Prostate gland (tissue), 2 donors: Measurements from ENCODE around the gene ZNF397.

Source experiments
- CTCF ChIP-seq, 4 experiments: fragments of 200-600 bp in 2 of 4; fragments of 450-650 bp in 2 of 4; sonication (generic) in 2 of 4; IDR thresholded peaks; 1 replicate in 3 of 4; 2 replicates in 1 of 4; pipeline ENCODE4 v1.5.1; 2016 to 2019; ENCODE audit warnings: antibody characterized with exemption in 4 of 4, mild to moderate bottlenecking in 2 of 4, moderate library complexity in 2 of 4
- POLR2A ChIP-seq: fragments of 450-650 bp; IDR thresholded peaks from one replicate; pipeline ENCODE4 v1.6.1; 2016; ENCODE audit warnings: antibody characterized with exemption, mild to moderate bottlenecking

DNA sequence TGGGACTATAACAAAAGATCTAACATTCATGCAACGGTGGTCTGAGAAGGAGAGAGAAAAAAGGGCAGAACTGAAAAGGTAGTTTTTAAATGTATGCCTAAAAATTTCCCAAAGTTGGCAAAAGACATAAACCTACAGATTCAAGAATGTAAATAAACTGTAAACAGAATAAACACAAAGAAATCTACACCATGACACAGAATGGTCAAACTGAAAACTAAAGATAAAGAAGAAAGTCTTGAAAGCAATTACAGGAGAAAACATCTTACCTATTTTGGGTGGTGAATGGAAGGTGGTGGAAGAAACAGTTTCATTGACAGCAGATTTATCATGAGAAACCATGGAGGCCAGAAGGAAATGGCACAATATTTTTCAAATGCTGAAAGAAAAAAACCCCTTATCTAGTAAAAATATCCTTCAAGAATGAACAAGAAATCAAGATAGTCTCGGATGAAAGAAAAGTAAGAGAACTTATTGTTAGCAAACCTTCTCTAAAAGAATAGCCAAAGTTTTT, 35.6 kb upstream of the ZNF397 start:
- TF ChIP-seq CTCF (IDR thresholded peaks at IDR 0.05) (no peak), POLR2A (no peak)
